Measurements from ENCODE around the gene SPATA2L.
"Not testable (repeated sequence)": the region's sequence is repeated elsewhere in the genome, so short reads cannot be mapped to it uniquely, and the experiment has no call there.

DNA sequence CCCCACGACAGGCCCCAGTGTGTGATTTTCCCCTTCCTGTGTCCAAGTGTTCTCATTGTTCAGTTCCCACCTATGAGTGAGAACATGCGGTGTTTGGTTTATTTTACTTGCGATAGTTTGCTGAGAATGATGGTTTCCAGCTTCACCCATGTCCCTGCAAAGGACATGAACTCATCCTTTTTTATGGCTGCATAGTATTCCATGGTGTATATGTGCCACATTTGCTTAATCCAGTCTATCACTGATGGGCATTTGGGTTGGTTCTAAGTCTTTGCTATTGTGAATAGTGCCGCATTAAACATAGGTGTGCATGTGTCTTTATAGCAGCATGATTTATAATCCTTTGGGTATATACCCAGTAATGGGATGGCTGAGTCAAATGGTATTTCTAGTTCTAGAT is 29.9 kb downstream of the SPATA2L start:
- not testable (repeated sequence) for TF ChIP-seq POLR2AphosphoS5 (IDR thresholded peaks at IDR 0.05; ENCODE audit: low read depth, low read length); POLR2A (IDR thresholded peaks at IDR 0.05; ENCODE audit: low read depth, low read length); POU2F2 (IDR thresholded peaks at IDR 0.05; ENCODE audit: low read depth, low read length); TAF1 (IDR thresholded peaks at IDR 0.05; ENCODE audit: low read depth, low read length); PAX5 (IDR thresholded peaks at IDR 0.05; ENCODE audit: insufficient read depth, low read length, severe bottlenecking)
